ENCODE data around the gene ESYT1. TPM values are rescaled to one million over a fixed set of nuclear protein-coding genes. Genes with fewer than 3 reads are reported as not detected.

Gene ESYT1
- total RNA-seq, 1 donor from 2014 or later: 464 TPM

DNA sequence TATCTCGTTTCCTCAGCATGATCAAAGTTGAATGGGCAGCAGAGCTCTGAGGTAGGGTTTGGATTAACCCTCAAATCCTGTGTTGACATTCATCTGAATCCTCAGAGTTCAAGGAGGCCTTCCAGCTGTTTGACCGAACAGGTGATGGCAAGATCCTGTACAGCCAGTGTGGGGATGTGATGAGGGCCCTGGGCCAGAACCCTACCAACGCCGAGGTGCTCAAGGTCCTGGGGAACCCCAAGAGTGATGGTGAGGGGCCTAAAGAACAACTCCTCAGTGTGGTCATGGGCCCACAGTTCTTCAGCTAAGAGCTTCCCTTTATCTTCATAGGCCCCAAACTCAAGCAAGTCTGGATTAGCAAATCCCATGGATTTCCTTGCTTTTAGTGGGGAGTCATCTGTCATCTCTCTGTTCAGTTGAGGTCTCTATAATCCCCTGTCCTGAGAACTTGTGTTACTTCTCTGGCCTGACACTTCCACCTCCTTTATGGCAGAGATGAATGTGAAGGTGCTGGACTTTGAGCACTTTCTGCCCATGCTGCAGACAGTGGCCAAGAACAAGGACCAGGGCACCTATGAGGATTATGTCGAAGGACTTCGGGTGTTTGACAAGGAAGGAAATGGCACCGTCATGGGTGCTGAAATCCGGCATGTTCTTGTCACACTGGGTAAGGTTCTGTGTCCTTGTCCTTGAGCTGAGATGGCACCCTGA lies 31.6 kb downstream of the ESYT1 start:
- no peak for DNase-seq (ENCODE audit: low read depth)
- H3K4me3 ChIP-seq (ENCODE audit: low read depth, low read length): peak overlapping the region; percentile 92
- TF ChIP-seq, protein P1, sequence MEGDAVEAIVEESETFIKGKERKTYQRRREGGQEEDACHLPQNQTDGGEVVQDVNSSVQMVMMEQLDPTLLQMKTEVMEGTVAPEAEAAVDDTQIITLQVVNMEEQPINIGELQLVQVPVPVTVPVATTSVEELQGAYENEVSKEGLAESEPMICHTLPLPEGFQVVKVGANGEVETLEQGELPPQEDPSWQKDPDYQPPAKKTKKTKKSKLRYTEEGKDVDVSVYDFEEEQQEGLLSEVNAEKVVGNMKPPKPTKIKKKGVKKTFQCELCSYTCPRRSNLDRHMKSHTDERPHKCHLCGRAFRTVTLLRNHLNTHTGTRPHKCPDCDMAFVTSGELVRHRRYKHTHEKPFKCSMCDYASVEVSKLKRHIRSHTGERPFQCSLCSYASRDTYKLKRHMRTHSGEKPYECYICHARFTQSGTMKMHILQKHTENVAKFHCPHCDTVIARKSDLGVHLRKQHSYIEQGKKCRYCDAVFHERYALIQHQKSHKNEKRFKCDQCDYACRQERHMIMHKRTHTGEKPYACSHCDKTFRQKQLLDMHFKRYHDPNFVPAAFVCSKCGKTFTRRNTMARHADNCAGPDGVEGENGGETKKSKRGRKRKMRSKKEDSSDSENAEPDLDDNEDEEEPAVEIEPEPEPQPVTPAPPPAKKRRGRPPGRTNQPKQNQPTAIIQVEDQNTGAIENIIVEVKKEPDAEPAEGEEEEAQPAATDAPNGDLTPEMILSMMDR (conservative IDR thresholded peaks at IDR 0.05; ENCODE audit: low read depth, low read length): no peak

DNA sequence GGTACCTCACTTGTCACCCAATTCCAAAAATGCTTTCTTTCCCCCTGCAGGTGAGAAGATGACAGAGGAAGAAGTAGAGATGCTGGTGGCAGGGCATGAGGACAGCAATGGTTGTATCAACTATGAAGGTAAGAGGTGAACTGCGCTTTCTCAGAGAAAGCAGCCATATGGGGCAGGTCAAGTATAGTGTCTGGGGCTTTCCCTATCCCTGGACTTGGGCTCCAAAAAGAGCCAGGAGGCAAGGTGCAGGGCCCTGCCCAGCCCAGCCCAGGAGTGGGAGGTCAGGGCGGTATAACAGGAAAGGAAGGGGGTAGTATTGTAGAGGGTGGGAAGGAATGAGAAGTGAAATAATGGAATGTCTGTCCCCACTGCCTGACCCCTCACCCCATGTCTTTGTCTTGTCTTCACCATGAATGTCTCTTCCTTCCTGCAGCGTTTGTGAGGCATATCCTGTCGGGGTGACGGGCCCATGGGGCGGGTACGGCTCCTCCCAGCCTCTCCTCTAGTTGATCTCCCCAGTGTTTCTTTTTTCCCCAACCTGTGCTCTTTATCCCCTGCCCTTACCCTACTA lies 32.2 kb downstream of the ESYT1 start:
- H3K4me3 ChIP-seq (ENCODE audit: low read depth, low read length): peak overlapping the region; percentile 92
- no peak for DNase-seq (ENCODE audit: low read depth)
- TF ChIP-seq, protein P1 (conservative IDR thresholded peaks at IDR 0.05; ENCODE audit: low read depth, low read length): no peak

DNA sequence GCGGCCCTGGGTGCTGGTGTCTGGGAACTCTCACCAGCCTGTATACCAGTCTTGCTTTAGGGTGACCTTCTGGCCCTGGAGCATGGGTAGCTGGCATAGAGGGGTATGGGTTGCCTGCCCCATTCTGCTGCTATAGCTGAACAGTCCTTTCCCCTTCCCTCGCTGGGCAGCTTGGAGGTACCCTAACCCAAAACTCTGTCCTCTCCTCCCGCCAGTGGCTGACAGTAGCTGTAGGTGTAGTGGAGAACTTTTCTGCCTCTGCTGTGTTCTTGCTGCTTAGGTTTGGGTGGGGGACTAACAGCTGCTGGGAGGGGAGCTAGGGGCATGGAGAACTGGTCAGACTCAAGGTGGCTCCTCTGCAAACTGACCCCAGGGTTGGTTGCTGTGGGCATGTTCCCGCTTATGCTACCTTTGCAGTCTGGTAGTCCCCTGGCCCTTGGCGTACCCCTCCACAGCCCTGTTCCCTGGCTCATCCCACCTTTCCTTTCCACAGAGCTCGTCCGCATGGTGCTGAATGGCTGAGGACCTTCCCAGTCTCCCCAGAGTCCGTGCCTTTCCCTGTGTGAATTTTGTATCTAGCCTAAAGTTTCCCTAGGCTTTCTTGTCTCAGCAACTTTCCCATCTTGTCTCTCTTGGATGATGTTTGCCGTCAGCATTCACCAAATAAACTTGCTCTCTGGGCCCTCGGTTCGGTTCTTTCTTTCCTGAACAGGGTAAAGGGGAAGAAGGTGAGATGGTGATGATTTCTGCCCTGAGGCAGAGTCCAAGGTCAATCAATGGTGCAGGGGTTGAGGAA lies 33.0 kb downstream of the ESYT1 start:
- TF ChIP-seq, protein P1 (conservative IDR thresholded peaks at IDR 0.05; ENCODE audit: low read depth, low read length): no peak
- peak overlapping the region; percentile 92 for H3K4me3 ChIP-seq (ENCODE audit: low read depth, low read length)
- no peak for DNase-seq (ENCODE audit: low read depth)

DNA sequence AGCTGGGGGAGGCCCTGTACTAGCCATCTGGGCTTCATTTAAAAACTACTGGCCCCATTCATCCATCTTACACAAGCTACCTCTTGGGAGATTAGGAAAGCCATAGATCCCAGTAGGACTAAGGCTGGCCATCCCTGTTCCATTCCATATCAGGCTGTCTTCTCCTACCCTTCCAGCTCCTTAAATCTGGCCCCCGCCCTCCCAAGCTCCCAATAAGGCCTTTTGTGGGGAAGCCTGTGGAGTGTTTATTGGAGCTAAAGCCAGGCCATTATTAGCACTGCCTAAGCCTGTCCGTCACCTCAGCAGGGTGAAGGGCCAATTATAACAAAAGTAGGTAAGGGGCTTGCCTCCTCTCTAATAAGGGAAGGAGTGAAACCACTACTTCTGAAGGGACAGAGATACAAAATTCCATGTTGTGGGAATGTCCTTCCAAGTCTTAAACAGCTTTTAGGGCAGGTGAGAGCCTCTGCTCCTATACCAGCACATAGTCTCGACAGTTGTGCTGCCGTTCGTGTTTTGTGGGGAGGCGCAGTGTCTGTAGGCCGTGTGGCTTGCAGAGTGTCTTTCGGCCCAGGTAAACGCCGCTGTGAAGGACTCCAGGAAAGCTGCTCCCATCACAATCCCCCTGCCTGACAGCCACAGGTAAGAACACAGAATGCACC lies 33.8 kb downstream of the ESYT1 start:
- H3K4me3 ChIP-seq (ENCODE audit: low read depth, low read length): no peak overlapping the region
- TF ChIP-seq, protein P1 (conservative IDR thresholded peaks at IDR 0.05; ENCODE audit: low read depth, low read length): no peak
- no peak for DNase-seq (ENCODE audit: low read depth)

DNA sequence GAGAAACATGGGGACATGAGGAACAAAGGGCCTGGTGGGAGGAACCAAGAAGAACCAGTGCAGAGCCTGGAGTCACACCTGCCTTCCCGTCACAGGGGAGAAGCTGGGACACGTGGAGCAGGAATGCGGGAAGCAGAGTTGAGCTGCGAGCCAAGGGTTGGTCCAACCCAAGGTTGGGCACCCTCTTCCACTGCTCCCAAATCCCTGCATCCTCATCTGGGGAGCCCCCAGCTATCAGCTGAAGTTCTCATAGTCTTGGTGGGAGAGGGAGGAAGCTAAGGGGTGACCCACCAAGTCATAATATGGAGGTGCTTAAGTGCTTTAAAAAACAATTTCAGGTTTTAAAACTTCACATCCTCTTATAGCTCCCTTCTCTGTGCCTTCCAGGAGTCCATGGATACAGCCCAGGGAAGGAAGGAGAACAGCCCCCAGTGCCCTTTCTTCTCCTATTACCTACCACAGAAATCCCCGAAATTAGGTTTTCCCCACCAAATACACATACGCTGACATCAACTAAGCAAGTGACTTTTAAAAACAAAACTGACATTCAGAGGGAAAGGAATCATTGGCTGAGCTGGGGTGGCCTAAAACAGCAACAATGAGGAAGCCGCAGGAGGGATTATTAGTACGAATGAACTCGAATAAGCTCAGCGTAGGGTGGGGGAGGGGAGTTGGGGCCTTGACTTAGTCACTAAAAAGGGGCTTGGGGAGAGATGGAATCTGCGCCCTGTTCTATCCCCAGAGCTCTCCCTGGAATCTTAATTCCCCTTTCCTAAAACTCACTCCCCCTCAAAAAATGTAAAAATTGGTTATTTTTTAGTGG lies 34.6 kb downstream of the ESYT1 start:
- no peak overlapping the region for H3K4me3 ChIP-seq (ENCODE audit: low read depth, low read length)
- TF ChIP-seq, protein P1 (conservative IDR thresholded peaks at IDR 0.05; ENCODE audit: low read depth, low read length): no peak
- no peak for DNase-seq (ENCODE audit: low read depth)

Measured in epithelial cell of proximal tubule (primary cell).